ENCODE results near the gene REEP1.

The REEP1 gene

GRCh38 chr2:86344404-86344803 lies 7.0 kb upstream of the REEP1 start:
- no peak for DNase-seq

GRCh38 chr2:86342488-86342887 lies 5.1 kb upstream of the REEP1 start:
- DNase-seq, result no peak

GRCh38 chr2:86341470-86341869 lies 4.0 kb upstream of the REEP1 start:
- DNase-seq, result no peak

- DNase-seq, result no peak
Observed at GRCh38 chr2:86338778-86339295, 1.4 kb upstream of the REEP1 start.

- DNase-seq, result no peak
Observed at GRCh38 chr2:86336675-86337243, 667 bp downstream of the REEP1 start.

- no peak for DNase-seq
Observed at GRCh38 chr2:86335865-86336674, 1.4 kb downstream of the REEP1 start.

GRCh38 chr2:86333378-86333777 lies 4.0 kb downstream of the REEP1 start:
- no peak for DNase-seq

GRCh38 chr2:86332654-86333053 lies 4.8 kb downstream of the REEP1 start:
- DNase-seq, result no peak

- no peak for DNase-seq
Observed at GRCh38 chr2:86331384-86331783, 6.0 kb downstream of the REEP1 start.

GRCh38 chr2:86330001-86330400 lies 7.4 kb downstream of the REEP1 start:
- DNase-seq, result no peak

GRCh38 chr2:86323273-86324021 lies 14.0 kb downstream of the REEP1 start:
- no peak for DNase-seq

- peak in 1 of 5 donors; percentile 18 for DNase-seq
Observed at GRCh38 chr2:86319700-86320580, 17.5 kb downstream of the REEP1 start.

GRCh38 chr2:86315084-86315483 lies 22.3 kb downstream of the REEP1 start:
- no peak for DNase-seq

GRCh38 chr2:86314125-86314524 lies 23.3 kb downstream of the REEP1 start:
- DNase-seq, result no peak

GRCh38 chr2:86313341-86313740 lies 24.1 kb downstream of the REEP1 start:
- DNase-seq, result no peak

GRCh38 chr2:86311879-86312278 lies 25.5 kb downstream of the REEP1 start:
- no peak for DNase-seq

GRCh38 chr2:86309966-86310365 lies 27.5 kb downstream of the REEP1 start:
- no peak for DNase-seq

- DNase-seq, result no peak
Observed at GRCh38 chr2:86308984-86309695, 28.3 kb downstream of the REEP1 start.

GRCh38 chr2:86308356-86308755 lies 29.1 kb downstream of the REEP1 start:
- no peak for DNase-seq

GRCh38 chr2:86307431-86307830 lies 30.0 kb downstream of the REEP1 start:
- no peak for DNase-seq

GRCh38 chr2:86305915-86306254 lies 31.5 kb downstream of the REEP1 start:
- DNase-seq, result no peak
